GM12878 (cell line): ENCODE data around the gene KLK5. TPM values are rescaled to one million over a fixed set of nuclear protein-coding genes. Genes with fewer than 3 reads are reported as not detected.

Experiments
- ATAC-seq: fragments of 200-7000 bp; cut with Tn5 transposase; 3 replicates; pipeline ENCODE4 v1.9.1; 2020; ENCODE audit warnings: mild to moderate bottlenecking, moderate library complexity
- BruUV-seq: library from RNA; stranded (reverse); fragments of 400-500 nt; replicated peaks from 2 replicates; lab custom pipeline; 2021; lab: Mats Ljungman, UMichigan
- CTCF ChIA-PET: fragments of 300-600 bp; sonication (Branson Sonifier 250); formaldehyde crosslinking; extraction: SDS; loops from one replicate; lab custom pipeline; 2021; ENCODE audit warnings: inconsistent platforms; lab: Yijun Ruan, JAX
- POLR2A ChIA-PET: fragments of 350-600 bp; formaldehyde crosslinking; extraction: SDS; loops from one replicate; lab custom pipeline; 2021; ENCODE audit warnings: inconsistent platforms; lab: Charles Lee
- RAD21 ChIA-PET: fragments of 300-600 bp; sonication (Branson Sonifier 250); formaldehyde crosslinking; loops from one replicate; lab custom pipeline; 2023; ENCODE audit warnings: antibody characterized with exemption; ENCODE audit not compliant: unreplicated experiment; lab: Charles Lee
- SMC1A ChIA-PET: fragments of 300-600 bp; sonication (Branson Sonifier 250); formaldehyde crosslinking; loops from one replicate; lab custom pipeline; 2023; ENCODE audit not compliant: unreplicated experiment, uncharacterized antibody; lab: Charles Lee
- DNase-seq: peaks from one replicate; pipeline ENCODE4 v3.0.0-alpha.2; 2011; ENCODE audit warnings: low read depth, low spot score
- FAIRE-seq: peaks from 3 replicates; lab custom pipeline; 2011; peaks lifted over from hg19 to GRCh38; lab: Jason Lieb, UNC
- H2AFZ ChIP-seq: 2 replicates; pipeline ENCODE4 v1.6.0; 2011; ENCODE audit warnings: low read depth, low read length, control low read depth; ENCODE audit not compliant: control insufficient read depth
- H3K27ac ChIP-seq: 2 replicates; pipeline ENCODE4 v1.5.1; 2011; ENCODE audit warnings: control low read depth; ENCODE audit not compliant: control insufficient read depth, insufficient read depth
- H3K27me3 ChIP-seq, 2 experiments: replicated peaks in 1 of 2; 2 replicates each; pipeline versions ENCODE4 v1.6.0 to v1.6.1; 2011; ENCODE audit warnings: low read length in 1 of 2; ENCODE audit not compliant: control insufficient read depth in 2 of 2, insufficient read depth in 2 of 2
- H3K36me3 ChIP-seq, 2 experiments: 2 replicates each; pipeline ENCODE4 v1.5.1; 2011; ENCODE audit warnings: low read length in 1 of 2; ENCODE audit not compliant: control insufficient read depth in 2 of 2, insufficient read depth in 2 of 2
- H3K4me1 ChIP-seq: 2 replicates; pipeline ENCODE4 v1.6.1; 2011; ENCODE audit warnings: mild to moderate bottlenecking, low read length, moderate library complexity, mixed read lengths; ENCODE audit not compliant: control insufficient read depth, insufficient read depth
- H3K4me2 ChIP-seq: 2 replicates; pipeline ENCODE4 v1.6.0; 2011; ENCODE audit warnings: control low read depth; ENCODE audit not compliant: control insufficient read depth, insufficient read depth
- H3K4me3 ChIP-seq: fragments of 200-600 bp; sonication (generic); 2 replicates; pipeline ENCODE4 v1.5.1; 2016
- H3K79me2 ChIP-seq: 2 replicates; pipeline ENCODE4 v1.6.0; 2011; ENCODE audit warnings: low read length; ENCODE audit not compliant: control insufficient read depth, insufficient read depth
- H3K9ac ChIP-seq: 2 replicates; pipeline ENCODE4 v1.8.0; 2011; ENCODE audit warnings: low read length, control low read depth, mixed read lengths; ENCODE audit not compliant: control insufficient read depth, insufficient read depth
- H3K9me3 ChIP-seq: replicated peaks from 3 replicates; pipeline ENCODE4 v1.5.1; 2011; ENCODE audit warnings: mild to moderate bottlenecking, low read length; ENCODE audit not compliant: control insufficient read depth, insufficient read depth
- H4K20me1 ChIP-seq: 2 replicates; pipeline ENCODE4 v1.6.0; 2011; ENCODE audit not compliant: control insufficient read depth, insufficient read depth
- FOXK2 ChIP-seq: fragments of 450-650 bp; IDR thresholded peaks from 2 replicates; pipeline ENCODE4 v1.6.1; 2017; ENCODE audit warnings: mild to moderate bottlenecking, moderate library complexity
- LARP7 ChIP-seq: fragments of 450-650 bp; IDR thresholded peaks from 2 replicates; pipeline ENCODE4 v1.6.1; 2017; ENCODE audit warnings: mild to moderate bottlenecking
- SMARCA5 ChIP-seq: fragments of 450-650 bp; IDR thresholded peaks from 2 replicates; pipeline ENCODE4 v1.6.1; 2017; ENCODE audit warnings: mild to moderate bottlenecking
- STAT3 ChIP-seq: IDR thresholded peaks from 2 replicates; pipeline ENCODE4 v1.6.1; 2011; ENCODE audit warnings: low read depth, low read length, improper control_type of control experiment
- ZNF274 ChIP-seq: IDR thresholded peaks from one replicate; pipeline ENCODE4 v1.8.0; 2011; ENCODE audit not compliant: insufficient read length, insufficient read depth
- ZNF622 ChIP-seq: fragments of 450-650 bp; IDR thresholded peaks from 2 replicates; pipeline ENCODE4 v1.6.1; 2017; ENCODE audit warnings: mild to moderate bottlenecking, inconsistent platforms
- WGBS: methylation state at CpG from one replicate; pipeline ENCODE4 v1.1.6; 2016; ENCODE audit warnings: low lambda C conversion rate; ENCODE audit not compliant: insufficient replicate concordance, insufficient coverage; ENCODE audit errors: missing lambda C conversion rate; 5-methylcytosine and 5-hydroxymethylcytosine counted together
- in situ Hi-C: fragments of 300-500 bp; cut with MboI; formaldehyde crosslinking; loops from 9 replicates; pipeline ENCODE4 v1.14.3; 2018; ENCODE audit warnings: mixed read lengths
- intact Hi-C: fragments of 100-400 bp; cut with micrococcal nuclease; formaldehyde crosslinking; loops from one replicate; pipeline ENCODE4 v1.14.2; 2022; ENCODE audit not compliant: unreplicated experiment
- polyA plus RNA-seq, 11 experiments: library from polyadenylated mRNA; depleted of rRNA in 4 of 11; unstranded in 6 of 11; stranded (reverse) in 5 of 11; fragments of >200 nt; fragmentation: Nextera tagmentation in 4 of 11; fragmentation: Illumina TruSeq in 1 of 11; extraction: Ambion mirVana in 4 of 11; extraction: Trizol in 1 of 11; gene quantifications; 1 replicate in 1 of 11; 2 replicates in 10 of 11; pipeline versions ENCODE4 v1.2.1 to v1.2.3, GENCODE V29; 2011 to 2016; ENCODE audit warnings: inconsistent platforms in 2 of 11, missing spikeins in 2 of 11, low read depth in 1 of 11
- total RNA-seq, 4 experiments: library from RNA; depleted of rRNA in 3 of 4; stranded (reverse); fragments of >200 nt in 3 of 4; fragmentation: Illumina TruSeq in 1 of 4; extraction: Trizol in 1 of 4; gene quantifications; 2 replicates each; pipeline versions ENCODE4 v1.2.1 to v1.2.3, GENCODE V29; 2013 to 2021
- TF ChIP-seq, protein P1 (sequence below): fragments of 450-650 bp; formaldehyde crosslinking; IDR thresholded peaks from 2 replicates; pipeline ENCODE4 v1.4.0; 2020; ENCODE audit warnings: mild to moderate bottlenecking, moderate library complexity
- TF ChIP-seq, protein P2 (sequence below): fragments of 450-650 bp; IDR thresholded peaks from 2 replicates; pipeline ENCODE4 v1.6.1; 2018; ENCODE audit warnings: borderline replicate concordance, mild to moderate bottlenecking; ENCODE audit not compliant: partially characterized antibody
- TF ChIP-seq, protein P3 (sequence below): fragments of 450-650 bp; formaldehyde crosslinking; IDR thresholded peaks from 2 replicates; pipeline ENCODE4 v1.4.0; 2022; ENCODE audit warnings: mild to moderate bottlenecking, moderate library complexity

The KLK5 gene
- total and polyA plus RNA-seq, 10 of the 15 experiments (the other 5 are each of a cell fraction or from before 2014, with no cell fraction given): 0.16 TPM; not detected in 9

DNA sequence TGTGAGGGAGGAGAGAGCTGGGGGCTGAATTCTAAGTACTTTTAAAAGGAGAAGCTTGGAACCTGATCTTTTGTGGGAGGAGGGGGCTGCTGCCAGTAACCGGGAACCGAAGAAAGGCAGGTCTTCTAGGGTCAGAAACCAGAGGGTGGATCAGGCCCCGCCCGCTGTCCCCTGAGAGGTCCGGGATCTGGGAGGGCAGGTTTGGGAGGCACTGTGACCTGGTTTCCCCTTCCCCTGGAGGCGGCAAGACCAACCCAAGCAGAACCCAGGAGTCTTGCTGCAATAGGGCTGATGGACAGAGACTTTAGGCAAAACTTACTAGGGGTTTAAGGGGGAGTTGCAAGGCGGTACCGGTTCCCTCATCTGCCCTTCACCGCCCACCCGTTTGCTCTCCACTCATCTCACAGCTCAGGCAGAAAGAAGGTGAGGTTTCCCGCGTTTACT lies 49.3 kb upstream of the KLK5 start (continued):
- TF ChIP-seq, protein P1, sequence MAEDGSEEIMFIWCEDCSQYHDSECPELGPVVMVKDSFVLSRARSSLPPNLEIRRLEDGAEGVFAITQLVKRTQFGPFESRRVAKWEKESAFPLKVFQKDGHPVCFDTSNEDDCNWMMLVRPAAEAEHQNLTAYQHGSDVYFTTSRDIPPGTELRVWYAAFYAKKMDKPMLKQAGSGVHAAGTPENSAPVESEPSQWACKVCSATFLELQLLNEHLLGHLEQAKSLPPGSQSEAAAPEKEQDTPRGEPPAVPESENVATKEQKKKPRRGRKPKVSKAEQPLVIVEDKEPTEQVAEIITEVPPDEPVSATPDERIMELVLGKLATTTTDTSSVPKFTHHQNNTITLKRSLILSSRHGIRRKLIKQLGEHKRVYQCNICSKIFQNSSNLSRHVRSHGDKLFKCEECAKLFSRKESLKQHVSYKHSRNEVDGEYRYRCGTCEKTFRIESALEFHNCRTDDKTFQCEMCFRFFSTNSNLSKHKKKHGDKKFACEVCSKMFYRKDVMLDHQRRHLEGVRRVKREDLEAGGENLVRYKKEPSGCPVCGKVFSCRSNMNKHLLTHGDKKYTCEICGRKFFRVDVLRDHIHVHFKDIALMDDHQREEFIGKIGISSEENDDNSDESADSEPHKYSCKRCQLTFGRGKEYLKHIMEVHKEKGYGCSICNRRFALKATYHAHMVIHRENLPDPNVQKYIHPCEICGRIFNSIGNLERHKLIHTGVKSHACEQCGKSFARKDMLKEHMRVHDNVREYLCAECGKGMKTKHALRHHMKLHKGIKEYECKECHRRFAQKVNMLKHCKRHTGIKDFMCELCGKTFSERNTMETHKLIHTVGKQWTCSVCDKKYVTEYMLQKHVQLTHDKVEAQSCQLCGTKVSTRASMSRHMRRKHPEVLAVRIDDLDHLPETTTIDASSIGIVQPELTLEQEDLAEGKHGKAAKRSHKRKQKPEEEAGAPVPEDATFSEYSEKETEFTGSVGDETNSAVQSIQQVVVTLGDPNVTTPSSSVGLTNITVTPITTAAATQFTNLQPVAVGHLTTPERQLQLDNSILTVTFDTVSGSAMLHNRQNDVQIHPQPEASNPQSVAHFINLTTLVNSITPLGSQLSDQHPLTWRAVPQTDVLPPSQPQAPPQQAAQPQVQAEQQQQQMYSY (CRISPR knock-in tag): no peak
- no peak for TF ChIP-seq ZNF274

DNA sequence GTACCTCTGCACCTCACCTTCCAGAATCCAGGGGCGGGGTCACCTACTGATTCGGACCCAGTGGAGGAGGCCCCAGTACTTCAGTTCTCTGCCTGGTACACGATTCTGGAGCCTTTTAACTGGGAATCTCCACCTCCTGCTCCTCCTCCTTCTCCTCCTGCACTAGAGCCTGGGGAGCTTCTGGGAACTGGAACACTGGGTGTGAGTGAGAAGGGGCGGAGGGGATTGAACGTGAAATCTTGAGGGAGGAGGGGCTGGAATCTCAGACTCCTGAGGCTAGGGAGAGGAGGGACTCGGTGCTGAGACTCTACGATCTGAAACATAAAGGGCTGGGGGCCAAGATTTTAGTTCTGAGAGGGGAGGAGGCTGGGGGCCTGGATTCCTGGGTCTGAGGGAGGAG lies 48.7 kb upstream of the KLK5 start, which contains the start of gene KLK8:
TSS of gene KLK8 (minus strand) at position 90 of the 400 bp plus-strand sequence. CDS start 437 bp downstream, outside the sequence.
- intact Hi-C loops: no loop called here
- H3K4me3 ChIP-seq: no peak within 1 kb of the TSS
- no peak for ATAC-seq
- no peaks in the 10 kb centered on the region for H3K79me2 ChIP-seq
- no peaks in the 10 kb centered on the region for H4K20me1 ChIP-seq
- in situ Hi-C loops: no loop called here
- 12% methylated on average over 6 of the region's 7 CpGs for WGBS
- no peak within 1 kb of the TSS for H3K4me2 ChIP-seq
- H3K27ac ChIP-seq: no peak within 1 kb of the TSS
- H3K9me3 ChIP-seq: no peaks in the 10 kb centered on the region
- BruUV-seq: no TSS peak
- ChIA-PET CTCF (no interaction called here), RAD21 (no interaction called here), POLR2A (no interaction called here), SMC1A (no interaction called here)
- FAIRE-seq: no peak
- H2AFZ ChIP-seq: no peak within 1 kb of the TSS
- no peaks in the 10 kb centered on the region for H3K36me3 ChIP-seq
- DNase-seq: no peak
- no peak within 1 kb of the TSS for H3K9ac ChIP-seq
- no peaks in the 10 kb centered on the region; a peak in 1 of 4 replicates for H3K27me3 ChIP-seq
- no peaks in the 10 kb centered on the region for H3K4me1 ChIP-seq
- no peak for TF ChIP-seq ZNF622
- TF ChIP-seq LARP7: no peak
- TF ChIP-seq, protein P2, sequence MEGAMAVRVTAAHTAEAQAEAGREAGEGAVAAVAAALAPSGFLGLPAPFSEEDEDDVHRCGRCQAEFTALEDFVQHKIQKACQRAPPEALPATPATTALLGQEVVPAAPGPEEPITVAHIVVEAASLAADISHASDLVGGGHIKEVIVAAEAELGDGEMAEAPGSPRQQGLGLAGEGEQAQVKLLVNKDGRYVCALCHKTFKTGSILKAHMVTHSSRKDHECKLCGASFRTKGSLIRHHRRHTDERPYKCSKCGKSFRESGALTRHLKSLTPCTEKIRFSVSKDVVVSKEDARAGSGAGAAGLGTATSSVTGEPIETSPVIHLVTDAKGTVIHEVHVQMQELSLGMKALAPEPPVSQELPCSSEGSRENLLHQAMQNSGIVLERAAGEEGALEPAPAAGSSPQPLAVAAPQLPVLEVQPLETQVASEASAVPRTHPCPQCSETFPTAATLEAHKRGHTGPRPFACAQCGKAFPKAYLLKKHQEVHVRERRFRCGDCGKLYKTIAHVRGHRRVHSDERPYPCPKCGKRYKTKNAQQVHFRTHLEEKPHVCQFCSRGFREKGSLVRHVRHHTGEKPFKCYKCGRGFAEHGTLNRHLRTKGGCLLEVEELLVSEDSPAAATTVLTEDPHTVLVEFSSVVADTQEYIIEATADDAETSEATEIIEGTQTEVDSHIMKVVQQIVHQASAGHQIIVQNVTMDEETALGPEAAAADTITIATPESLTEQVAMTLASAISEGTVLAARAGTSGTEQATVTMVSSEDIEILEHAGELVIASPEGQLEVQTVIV: no peak
- TF ChIP-seq, protein P3, sequence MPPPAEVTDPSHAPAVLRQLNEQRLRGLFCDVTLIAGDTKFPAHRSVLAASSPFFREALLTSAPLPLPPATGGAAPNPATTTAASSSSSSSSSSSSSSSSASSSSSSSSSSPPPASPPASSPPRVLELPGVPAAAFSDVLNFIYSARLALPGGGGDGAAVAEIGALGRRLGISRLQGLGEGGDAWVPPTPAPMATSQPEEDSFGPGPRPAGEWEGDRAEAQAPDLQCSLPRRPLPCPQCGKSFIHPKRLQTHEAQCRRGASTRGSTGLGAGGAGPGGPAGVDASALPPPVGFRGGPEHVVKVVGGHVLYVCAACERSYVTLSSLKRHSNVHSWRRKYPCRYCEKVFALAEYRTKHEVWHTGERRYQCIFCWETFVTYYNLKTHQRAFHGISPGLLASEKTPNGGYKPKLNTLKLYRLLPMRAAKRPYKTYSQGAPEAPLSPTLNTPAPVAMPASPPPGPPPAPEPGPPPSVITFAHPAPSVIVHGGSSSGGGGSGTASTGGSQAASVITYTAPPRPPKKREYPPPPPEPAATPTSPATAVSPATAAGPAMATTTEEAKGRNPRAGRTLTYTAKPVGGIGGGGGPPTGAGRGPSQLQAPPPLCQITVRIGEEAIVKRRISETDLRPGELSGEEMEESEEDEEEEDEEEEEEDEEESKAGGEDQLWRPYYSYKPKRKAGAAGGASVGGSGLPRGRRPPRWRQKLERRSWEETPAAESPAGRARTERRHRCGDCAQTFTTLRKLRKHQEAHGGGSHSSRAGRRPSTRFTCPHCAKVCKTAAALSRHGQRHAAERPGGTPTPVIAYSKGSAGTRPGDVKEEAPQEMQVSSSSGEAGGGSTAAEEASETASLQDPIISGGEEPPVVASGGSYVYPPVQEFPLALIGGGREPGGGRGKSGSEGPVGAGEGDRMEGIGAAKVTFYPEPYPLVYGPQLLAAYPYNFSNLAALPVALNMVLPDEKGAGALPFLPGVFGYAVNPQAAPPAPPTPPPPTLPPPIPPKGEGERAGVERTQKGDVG (CRISPR knock-in tag): no peak
- no peak for TF ChIP-seq STAT3
- no peak for TF ChIP-seq SMARCA5
- TF ChIP-seq FOXK2: no peak
